NB4 (cell line): Measurements from ENCODE around the gene RHBDF1.

Experiments
- DNase-seq: peaks from one replicate; pipeline ENCODE4 v3.0.0; 2010; ENCODE audit warnings: low read depth
- H3K4me3 ChIP-seq: one replicate; pipeline ENCODE4 v1.5.1; 2011; ENCODE audit warnings: mild to moderate bottlenecking, low read depth, low read length, moderate library complexity
- MAX ChIP-seq: IDR thresholded peaks from 2 replicates; pipeline ENCODE4 v1.6.1; 2011; ENCODE audit warnings: low read depth, low read length
- MYC ChIP-seq: IDR thresholded peaks from 2 replicates; pipeline ENCODE4 v1.6.1; 2011; ENCODE audit warnings: low read depth, low read length
- POLR2A ChIP-seq: IDR thresholded peaks from 2 replicates; pipeline ENCODE4 v1.6.1; 2011; ENCODE audit warnings: mild to moderate bottlenecking; ENCODE audit not compliant: insufficient read length; ENCODE audit errors: extremely low read depth
- TF ChIP-seq, protein P1 (sequence below): IDR thresholded peaks from one replicate; pipeline ENCODE4 v1.5.1; 2012; ENCODE audit warnings: low read depth, low read length

RHBDF1 gene

DNA sequence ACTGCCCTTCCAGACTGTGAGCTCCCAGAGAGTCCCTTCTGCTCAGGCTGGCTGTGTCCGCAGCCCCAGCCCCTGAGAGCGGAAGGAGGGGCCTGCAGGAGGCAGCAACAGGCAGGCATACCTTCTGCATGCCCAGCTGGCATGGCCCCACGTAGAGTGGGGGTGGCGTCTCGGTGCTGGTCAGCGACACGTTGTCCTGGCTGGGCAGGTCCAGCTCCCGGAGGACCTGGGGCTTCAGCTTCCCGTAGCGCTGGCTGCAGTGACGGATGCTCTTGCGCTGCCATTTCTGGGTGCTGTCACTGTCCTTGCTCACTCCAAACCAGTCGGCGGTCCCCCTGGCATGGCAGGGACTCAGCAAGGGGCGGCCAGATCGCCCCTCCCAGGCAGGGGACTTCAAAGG lies 9.0 kb downstream of the RHBDF1 start:
- H3K4me3 ChIP-seq, result no peak overlapping the region
- DNase-seq, result no peak
- TF ChIP-seq MYC, result no peak
- TF ChIP-seq, protein P1, sequence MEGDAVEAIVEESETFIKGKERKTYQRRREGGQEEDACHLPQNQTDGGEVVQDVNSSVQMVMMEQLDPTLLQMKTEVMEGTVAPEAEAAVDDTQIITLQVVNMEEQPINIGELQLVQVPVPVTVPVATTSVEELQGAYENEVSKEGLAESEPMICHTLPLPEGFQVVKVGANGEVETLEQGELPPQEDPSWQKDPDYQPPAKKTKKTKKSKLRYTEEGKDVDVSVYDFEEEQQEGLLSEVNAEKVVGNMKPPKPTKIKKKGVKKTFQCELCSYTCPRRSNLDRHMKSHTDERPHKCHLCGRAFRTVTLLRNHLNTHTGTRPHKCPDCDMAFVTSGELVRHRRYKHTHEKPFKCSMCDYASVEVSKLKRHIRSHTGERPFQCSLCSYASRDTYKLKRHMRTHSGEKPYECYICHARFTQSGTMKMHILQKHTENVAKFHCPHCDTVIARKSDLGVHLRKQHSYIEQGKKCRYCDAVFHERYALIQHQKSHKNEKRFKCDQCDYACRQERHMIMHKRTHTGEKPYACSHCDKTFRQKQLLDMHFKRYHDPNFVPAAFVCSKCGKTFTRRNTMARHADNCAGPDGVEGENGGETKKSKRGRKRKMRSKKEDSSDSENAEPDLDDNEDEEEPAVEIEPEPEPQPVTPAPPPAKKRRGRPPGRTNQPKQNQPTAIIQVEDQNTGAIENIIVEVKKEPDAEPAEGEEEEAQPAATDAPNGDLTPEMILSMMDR, result no peak
- no peak for TF ChIP-seq MAX
- TF ChIP-seq POLR2A, result no peak

- no peak overlapping the region for H3K4me3 ChIP-seq
- TF ChIP-seq MAX, result no peak
- TF ChIP-seq POLR2A, result no peak
- TF ChIP-seq MYC, result no peak
- TF ChIP-seq, protein P1, result no peak
- no peak for DNase-seq
These were observed 9.5 kb downstream of the RHBDF1 start for GRCh38 chr16:62968-63391.

GRCh38 chr16:62283-62967 lies 10.0 kb downstream of the RHBDF1 start:
- H3K4me3 ChIP-seq, result no peak overlapping the region
- no peak for DNase-seq
- TF ChIP-seq, protein P1, result no peak
- TF ChIP-seq MYC, result no peak
- TF ChIP-seq POLR2A, result no peak
- no peak for TF ChIP-seq MAX

- H3K4me3 ChIP-seq, result no peak overlapping the region
- no peak for DNase-seq
- TF ChIP-seq MAX (no peak), MYC (no peak), POLR2A (no peak)
- TF ChIP-seq, protein P1, result no peak
These were observed 10.6 kb downstream of the RHBDF1 start for GRCh38 chr16:61879-62281.

DNA sequence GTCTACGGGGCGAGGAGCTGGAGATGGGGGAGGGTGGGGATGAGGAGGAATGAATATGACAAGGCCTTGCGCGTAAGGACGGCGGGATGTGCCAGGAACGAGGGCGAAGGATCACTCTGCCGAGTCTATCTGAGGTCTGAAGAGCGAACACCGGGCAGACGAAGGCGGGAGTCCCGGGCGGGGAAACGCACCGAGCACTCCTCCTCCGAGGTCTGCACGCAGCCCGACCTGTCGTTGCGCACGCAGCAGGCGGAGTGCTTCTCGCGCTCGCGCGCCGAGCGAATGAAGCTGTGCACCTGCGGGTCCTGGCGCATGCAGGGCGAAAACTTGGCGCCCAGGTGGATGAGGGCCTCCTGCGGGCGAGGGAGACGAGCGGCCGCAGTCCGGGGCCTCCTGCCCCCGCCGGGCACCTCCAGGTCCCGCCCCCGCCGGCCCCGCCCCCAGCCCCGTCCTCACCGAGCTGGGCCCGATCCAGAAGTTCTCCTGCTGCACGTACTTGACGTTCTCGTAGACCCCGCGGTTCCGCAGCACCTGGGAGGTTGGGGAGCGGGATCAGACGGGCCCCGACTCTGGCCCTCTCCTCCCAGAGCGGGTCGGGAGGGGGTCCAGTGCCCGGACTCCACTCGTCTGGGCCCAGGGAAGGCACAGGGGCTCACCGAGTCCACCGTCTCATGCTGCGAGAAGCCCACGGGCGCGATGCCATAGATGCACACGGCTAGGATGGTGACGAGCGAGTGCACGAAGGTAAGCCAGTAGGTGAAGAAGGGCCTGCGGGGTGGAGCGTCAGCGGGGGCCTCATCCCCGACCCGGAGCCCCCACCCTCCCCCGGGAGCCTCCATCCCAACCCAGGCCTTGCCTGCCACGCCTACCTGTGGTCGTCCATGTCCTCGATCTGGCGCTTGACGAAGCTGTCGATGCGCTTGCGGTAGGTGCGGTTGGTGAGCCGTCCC lies 11.2 kb downstream of the RHBDF1 start:
- no peak overlapping the region for H3K4me3 ChIP-seq
- no peak for TF ChIP-seq POLR2A
- TF ChIP-seq MAX, result no peak
- TF ChIP-seq, protein P1, result no peak
- TF ChIP-seq MYC, result no peak
- DNase-seq, result no peak
